Rectal smooth muscle tissue (tissue), 1 donor: ENCODE measurements around the gene TMEFF1.

Experiments used
- H3K27ac ChIP-seq: one replicate; pipeline ENCODE4 v1.7.0; 2013; ENCODE audit warnings: low read depth, low read length, inconsistent platforms
- H3K27me3 ChIP-seq: one replicate; pipeline ENCODE4 v1.7.0; 2013; ENCODE audit warnings: low read length; ENCODE audit not compliant: control insufficient read depth, insufficient read depth
- H3K36me3 ChIP-seq: one replicate; pipeline ENCODE4 v1.7.0; 2013; ENCODE audit warnings: low read length; ENCODE audit not compliant: control insufficient read depth, insufficient read depth
- H3K4me1 ChIP-seq: one replicate; pipeline ENCODE4 v1.7.0; 2013; ENCODE audit warnings: low read length; ENCODE audit not compliant: control insufficient read depth, insufficient read depth
- H3K4me3 ChIP-seq: one replicate; pipeline ENCODE4 v1.7.0; 2013; ENCODE audit warnings: low read length
- H3K9ac ChIP-seq: one replicate; pipeline ENCODE4 v1.7.0; 2013; ENCODE audit warnings: low read length

TMEFF1 gene

GRCh38 chr9:100472788-100473275 lies at the start of gene TMEFF1:
TMEFF1 (plus strand) TSS chr9:100473149; CDS start chr9:100473545, 396 bp downstream.
- no peak within 1 kb of the TSS for H3K9ac ChIP-seq

GRCh38 chr9:100425758-100426157 lies 47.2 kb upstream of the TMEFF1 start:
- Histone ChIP-seq H3K4me3 (no peak overlapping the region), H3K36me3 (no peaks in the 10 kb centered on the region), H3K27ac (no peak overlapping the region), H3K9ac (no peak overlapping the region), H3K4me1 (peaks cover 12% of the 10 kb centered on the region), H3K27me3 (no peaks in the 10 kb centered on the region)

More at GRCh38 chr9:100472788-100473275, at the start of gene TMEFF1:
- Histone ChIP-seq H3K4me1 (no peaks in the 10 kb centered on the region), H3K27ac (no peak within 1 kb of the TSS), H3K36me3 (no peaks in the 10 kb centered on the region), H3K27me3 (peaks cover 6% of the 10 kb centered on the region), H3K4me3 (peak within 1 kb of the TSS; percentile 64)

GRCh38 chr9:100426189-100426529 lies 46.8 kb upstream of the TMEFF1 start:
- Histone ChIP-seq H3K4me1 (peaks cover 12% of the 10 kb centered on the region), H3K27me3 (no peaks in the 10 kb centered on the region), H3K36me3 (no peaks in the 10 kb centered on the region), H3K9ac (no peak overlapping the region), H3K27ac (peak overlapping the region; percentile 84), H3K4me3 (peak overlapping the region; percentile 71)

GRCh38 chr9:100426530-100427365 lies 46.2 kb upstream of the TMEFF1 start, which contains the start of gene MSANTD3:
MSANTD3 (plus strand) TSS chr9:100427143; CDS start chr9:100441939, 14,796 bp downstream.
- Histone ChIP-seq H3K9ac (peak within 1 kb of the TSS; percentile 30), H3K36me3 (no peaks in the 10 kb centered on the region), H3K4me3 (peak within 1 kb of the TSS; percentile 81), H3K27ac (peak within 1 kb of the TSS; percentile 86), H3K4me1 (peaks cover 12% of the 10 kb centered on the region), H3K27me3 (no peaks in the 10 kb centered on the region)

- Histone ChIP-seq H3K4me3 (peak overlapping the region; percentile 81), H3K9ac (peak overlapping the region; percentile 30), H3K4me1 (peaks cover 12% of the 10 kb centered on the region), H3K27me3 (no peaks in the 10 kb centered on the region), H3K27ac (peak overlapping the region; percentile 86), H3K36me3 (no peaks in the 10 kb centered on the region)
Measured at GRCh38 chr9:100427366-100428263, 45.3 kb upstream of the TMEFF1 start.

- H3K4me3 ChIP-seq: peak overlapping the region; percentile 33
- H3K9ac ChIP-seq: no peak overlapping the region
- H3K27me3 ChIP-seq: no peaks in the 10 kb centered on the region
- H3K27ac ChIP-seq: peak overlapping the region; percentile 86
- no peaks in the 10 kb centered on the region for H3K36me3 ChIP-seq
- H3K4me1 ChIP-seq: peaks cover 12% of the 10 kb centered on the region
Measured at GRCh38 chr9:100428871-100429654, 43.9 kb upstream of the TMEFF1 start.

- no peaks in the 10 kb centered on the region for H3K27me3 ChIP-seq
- no peak overlapping the region for H3K9ac ChIP-seq
Measured at GRCh38 chr9:100430286-100430940, 42.5 kb upstream of the TMEFF1 start.

GRCh38 chr9:100431886-100432285 lies 41.1 kb upstream of the TMEFF1 start:
- Histone ChIP-seq H3K9ac (no peak overlapping the region), H3K36me3 (no peaks in the 10 kb centered on the region), H3K27me3 (no peaks in the 10 kb centered on the region), H3K27ac (no peak overlapping the region), H3K4me3 (no peak overlapping the region), H3K4me1 (peaks cover 12% of the 10 kb centered on the region)

More at GRCh38 chr9:100430286-100430940, 42.5 kb upstream of the TMEFF1 start:
- no peaks in the 10 kb centered on the region for H3K36me3 ChIP-seq
- no peak overlapping the region for H3K27ac ChIP-seq
- H3K4me1 ChIP-seq: peaks cover 12% of the 10 kb centered on the region
- no peak overlapping the region for H3K4me3 ChIP-seq

- Histone ChIP-seq H3K9ac (no peak overlapping the region), H3K27me3 (no peaks in the 10 kb centered on the region), H3K36me3 (no peaks in the 10 kb centered on the region), H3K4me3 (no peak overlapping the region), H3K27ac (no peak overlapping the region), H3K4me1 (peaks cover 11% of the 10 kb centered on the region)
Measured at GRCh38 chr9:100432736-100433135, 40.2 kb upstream of the TMEFF1 start.

- H3K4me1 ChIP-seq: no peaks in the 10 kb centered on the region
- no peak overlapping the region for H3K27ac ChIP-seq
- H3K9ac ChIP-seq: no peak overlapping the region
- H3K4me3 ChIP-seq: no peak overlapping the region
- no peaks in the 10 kb centered on the region for H3K36me3 ChIP-seq
- no peaks in the 10 kb centered on the region for H3K27me3 ChIP-seq
Measured at GRCh38 chr9:100436571-100436970, 36.4 kb upstream of the TMEFF1 start.
